ENCODE measurements around the gene MAP1B.

Gene MAP1B

GRCh38 chr5:72160329-72160728, 53.1 kb downstream of the MAP1B start:
- Histone ChIP-seq H3K27ac (peak overlapping the region; percentile 50 to 87), H3K36me3 (no peaks in the 10 kb centered on the region), H3K9me3 (no peaks in the 10 kb centered on the region), H3K4me3 (no peak overlapping the region), H3K4me1 (peaks cover 0 to 95% (median 33%) of the 10 kb centered on the region in 4 donors), H3K27me3 (no peaks in the 10 kb centered on the region)
- no peak for DNase-seq
- no peak for TF ChIP-seq CTCF (IDR thresholded peaks at IDR 0.05)
- intact Hi-C loops (cut with DNase I; ENCODE audit: low total_unique reads): no loop called here

GRCh38 chr5:72160959-72161358, 53.7 kb downstream of the MAP1B start:
- no peak for DNase-seq
- no peak for TF ChIP-seq CTCF (IDR thresholded peaks at IDR 0.05)
- intact Hi-C loops (cut with DNase I; ENCODE audit: low total_unique reads): no loop called here
- peaks cover 0 to 95% (median 30%) of the 10 kb centered on the region in 4 donors for H3K4me1 ChIP-seq
- H3K36me3 ChIP-seq: no peaks in the 10 kb centered on the region
- H3K4me3 ChIP-seq: no peak overlapping the region
- H3K9me3 ChIP-seq: no peaks in the 10 kb centered on the region
- H3K27me3 ChIP-seq: no peaks in the 10 kb centered on the region
- H3K27ac ChIP-seq: peak overlapping the region; percentile 50 to 87

- H3K4me3 ChIP-seq: no peak overlapping the region
- H3K9me3 ChIP-seq: no peaks in the 10 kb centered on the region
- H3K27me3 ChIP-seq: no peaks in the 10 kb centered on the region
- no peak for DNase-seq
- intact Hi-C loops (cut with DNase I; ENCODE audit: low total_unique reads): no loop called here
- H3K27ac ChIP-seq: peak overlapping the region in 1 of 2 donors; percentile 14
- H3K4me1 ChIP-seq: peaks cover 0 to 95% (median 33%) of the 10 kb centered on the region in 4 donors
- no peaks in the 10 kb centered on the region for H3K36me3 ChIP-seq
- TF ChIP-seq CTCF (IDR thresholded peaks at IDR 0.05): no peak
Measured at GRCh38 chr5:72161951-72162350, 54.7 kb downstream of the MAP1B start.

GRCh38 chr5:72163349-72163983, 56.2 kb downstream of the MAP1B start:
- H3K36me3 ChIP-seq: no peaks in the 10 kb centered on the region
- TF ChIP-seq CTCF (IDR thresholded peaks at IDR 0.05): no peak
- no peaks in the 10 kb centered on the region for H3K27me3 ChIP-seq
- H3K4me3 ChIP-seq: no peak overlapping the region
- H3K27ac ChIP-seq: no peak overlapping the region
- peaks cover 0 to 94% (median 39%) of the 10 kb centered on the region in 4 donors for H3K4me1 ChIP-seq
- intact Hi-C loops (cut with DNase I; ENCODE audit: low total_unique reads): no loop called here
- H3K9me3 ChIP-seq: no peaks in the 10 kb centered on the region
- no peak for DNase-seq

GRCh38 chr5:72166070-72166979, 59.0 kb downstream of the MAP1B start:
- H3K4me3 ChIP-seq: peak overlapping the region in 1 of 2 donors; percentile 14

More at GRCh38 chr5:72166070-72166979, 59.0 kb downstream of the MAP1B start:
- TF ChIP-seq CTCF (IDR thresholded peaks at IDR 0.05): no peak
- H3K36me3 ChIP-seq: no peaks in the 10 kb centered on the region
- no peaks in the 10 kb centered on the region for H3K9me3 ChIP-seq
- H3K4me1 ChIP-seq: peaks cover 0 to 76% (median 37%) of the 10 kb centered on the region in 4 donors
- peak overlapping the region; percentile 22 to 68 for H3K27ac ChIP-seq
- intact Hi-C loops (cut with DNase I; ENCODE audit: low total_unique reads): no loop called here
- H3K27me3 ChIP-seq: no peaks in the 10 kb centered on the region
- peak in 1 of 2 donors; percentile 48 for DNase-seq
